ENCODE data around the gene IL1RAPL2.
"Not testable (repeated sequence)": the region's sequence is repeated elsewhere in the genome, so short reads cannot be mapped to it uniquely, and the experiment has no call there.

The IL1RAPL2 gene

GRCh38 chrX:105701310-105702052, 1135.5 kb downstream of the IL1RAPL2 start:
- DNase-seq (ENCODE audit: low read depth), result no peak

DNA sequence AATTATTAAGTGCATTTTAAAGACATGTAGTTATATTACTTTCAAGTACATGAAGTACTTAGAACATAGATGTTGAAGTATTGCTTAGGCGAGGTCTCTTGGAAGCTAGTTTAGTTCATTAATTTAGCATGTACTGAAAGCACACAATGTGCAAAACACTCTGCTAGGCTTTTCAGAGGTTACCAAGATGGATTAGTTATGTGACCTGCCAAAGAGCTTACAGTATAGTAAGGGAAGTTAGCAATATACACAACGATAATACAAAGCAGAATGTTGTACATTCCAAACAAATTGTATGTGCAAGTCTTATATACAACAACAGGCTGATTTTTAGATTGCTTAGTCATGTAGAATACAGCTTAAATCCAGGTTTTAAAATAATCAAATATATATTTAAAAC, 1137.9 kb downstream of the IL1RAPL2 start:
- no peak for DNase-seq (ENCODE audit: low read depth)

DNA sequence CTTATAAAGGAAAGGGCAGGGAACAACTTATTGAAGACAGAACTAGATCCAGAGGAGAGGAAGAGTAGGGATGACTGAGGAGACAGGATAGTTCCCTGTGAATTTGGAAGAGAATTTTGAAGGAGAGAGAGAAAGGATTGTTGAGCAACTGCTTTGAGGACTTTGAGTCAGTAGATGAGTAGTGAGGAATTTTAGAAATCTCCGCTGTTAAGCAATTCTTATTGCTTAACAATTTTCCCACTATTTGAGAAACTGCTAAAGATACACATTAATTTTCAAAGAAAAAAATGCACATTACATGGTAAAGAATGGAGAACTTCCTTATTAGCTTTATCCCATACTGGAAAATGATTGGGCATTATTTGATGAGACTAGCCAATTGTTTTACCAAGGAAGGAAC, 1140.0 kb downstream of the IL1RAPL2 start:
- no peak for DNase-seq (ENCODE audit: low read depth)

DNA sequence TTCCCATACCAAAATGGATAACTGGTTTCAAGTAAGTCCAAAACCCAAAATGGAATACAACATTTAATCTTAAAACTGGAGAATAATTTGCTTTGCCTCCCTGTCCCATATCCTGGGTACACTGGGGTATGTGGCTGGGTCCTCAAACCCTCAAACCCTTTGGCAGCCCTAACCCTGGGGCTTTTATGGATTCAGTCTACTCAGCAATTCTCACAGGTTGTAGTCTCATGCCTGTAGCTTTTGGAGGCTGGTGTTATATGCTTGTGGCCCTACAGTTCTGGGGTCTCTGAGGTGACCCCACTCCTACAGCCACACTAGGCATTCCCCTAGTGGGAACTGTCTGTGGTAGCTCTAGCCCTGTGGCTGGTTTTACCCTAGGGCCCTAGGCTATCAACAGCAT, 1145.8 kb downstream of the IL1RAPL2 start:
- no peak for DNase-seq (ENCODE audit: low read depth)

GRCh38 chrX:105715746-105716145, 1149.7 kb downstream of the IL1RAPL2 start:
- no peak for DNase-seq (ENCODE audit: low read depth)

DNA sequence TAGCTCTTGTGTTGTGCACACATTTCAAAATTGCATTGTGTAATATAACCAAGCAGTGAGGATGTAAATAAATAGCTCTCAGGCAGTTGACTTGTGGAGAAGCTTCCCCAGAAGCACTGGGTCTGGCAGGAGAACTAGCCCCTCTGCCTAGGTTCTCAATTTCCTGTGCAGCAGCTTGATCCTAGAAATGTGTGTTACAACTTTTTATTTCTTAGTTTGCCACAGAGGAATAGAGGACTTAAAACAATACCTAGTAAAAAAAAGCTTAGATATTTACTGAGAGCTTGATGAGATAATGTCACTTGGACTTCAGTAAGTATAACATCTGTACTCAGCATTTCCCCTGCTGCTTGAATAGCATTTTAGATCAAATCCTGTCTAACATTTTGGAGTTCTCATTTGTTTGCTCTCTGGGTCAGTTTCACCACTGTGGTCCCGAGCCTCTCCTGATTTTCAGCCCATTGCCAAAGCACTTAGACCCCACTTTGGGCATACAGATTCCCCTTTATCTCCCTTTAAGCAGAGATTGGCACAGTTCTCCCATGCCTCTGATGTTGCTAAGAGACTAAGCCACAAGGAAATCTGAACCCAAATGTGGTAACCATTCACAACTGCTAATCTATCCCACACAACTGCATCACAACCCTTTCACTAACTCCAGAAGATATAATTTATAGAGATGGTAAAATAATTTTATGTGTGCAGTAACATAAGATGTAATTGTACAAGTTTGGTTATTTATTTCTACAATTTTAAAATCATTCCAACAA, 1158.2 kb downstream of the IL1RAPL2 start:
- no peak for DNase-seq (ENCODE audit: low read depth)

DNA sequence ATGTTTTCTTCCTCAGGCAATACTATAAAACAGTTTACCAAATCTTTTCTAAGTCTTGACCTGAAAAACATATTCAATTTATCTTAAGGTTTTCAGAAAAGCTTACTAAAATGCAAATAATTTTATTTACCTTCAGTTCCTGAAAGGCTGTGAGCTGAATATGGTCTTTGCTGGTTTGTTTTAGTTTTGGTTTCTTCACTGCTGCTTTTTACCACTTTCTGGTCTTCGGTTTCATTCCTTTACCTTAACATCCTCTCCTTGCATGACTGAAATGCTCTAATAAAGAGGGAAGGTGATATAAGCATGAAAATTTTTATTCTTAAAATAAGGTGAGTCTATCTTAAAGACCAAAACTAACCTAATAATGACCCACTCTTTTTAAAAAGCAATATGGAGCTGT, 1159.2 kb downstream of the IL1RAPL2 start:
- no peak for DNase-seq (ENCODE audit: low read depth)

GRCh38 chrX:105738162-105738561, 1172.2 kb downstream of the IL1RAPL2 start:
- DNase-seq (ENCODE audit: low read depth), result no peak

DNA sequence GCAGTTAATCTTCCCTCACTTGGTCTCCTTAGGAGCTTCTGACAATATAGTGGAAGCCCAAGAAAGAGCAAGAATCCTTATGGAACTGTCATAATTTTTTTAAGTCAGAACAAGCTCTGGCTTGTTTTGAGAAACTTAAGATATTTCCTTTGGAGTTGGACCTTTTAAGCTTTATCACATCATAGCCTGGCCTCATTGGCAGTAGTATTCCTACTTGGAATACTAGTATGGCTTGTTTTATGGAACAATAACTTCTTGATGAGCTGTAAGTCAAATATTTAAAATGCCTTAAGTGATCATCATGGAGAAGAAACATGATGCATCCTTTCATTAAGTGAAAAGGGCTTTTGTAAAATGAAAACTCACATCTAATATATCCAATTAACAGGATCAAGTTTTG, 1178.3 kb downstream of the IL1RAPL2 start:
- DNase-seq (ENCODE audit: low read depth), result no peak

DNA sequence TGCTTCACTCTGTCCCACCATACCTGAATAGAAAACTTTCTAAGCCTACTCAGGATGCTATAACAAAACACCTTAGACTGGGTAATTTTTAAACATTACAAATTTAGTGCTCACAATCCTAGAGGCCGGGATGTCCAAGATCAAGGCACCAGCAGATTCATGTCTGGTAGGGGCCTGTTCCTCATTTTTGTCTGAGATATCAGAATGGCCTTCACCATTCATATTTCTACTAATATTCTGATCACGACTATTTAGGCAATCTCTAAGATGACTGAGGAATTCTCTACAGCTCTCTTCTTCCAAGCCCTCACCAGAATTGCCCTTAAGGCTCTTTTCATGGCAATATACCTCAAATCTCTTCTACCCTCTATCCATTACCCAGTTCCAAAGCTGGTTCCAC, 1178.9 kb downstream of the IL1RAPL2 start:
- DNase-seq (ENCODE audit: low read depth), result no peak

DNA sequence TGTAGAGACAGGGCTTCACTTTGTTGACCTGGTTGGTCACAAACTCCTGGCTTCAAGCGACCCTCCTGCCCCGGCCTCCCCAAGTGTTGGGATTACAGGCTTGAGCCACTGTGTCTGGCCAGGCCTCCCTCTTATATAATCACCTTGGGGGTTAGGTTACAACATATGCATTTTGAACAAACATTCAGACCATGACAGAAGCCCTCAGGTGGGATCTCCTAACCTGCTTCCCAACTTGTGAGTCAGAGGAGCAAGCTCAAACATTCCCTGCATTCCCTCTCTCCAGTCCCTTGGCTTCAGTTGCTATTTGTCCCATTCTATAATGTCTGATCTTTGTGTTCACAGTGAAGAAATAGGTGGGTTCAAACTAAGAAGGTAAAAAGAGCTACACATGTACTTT, 1179.9 kb downstream of the IL1RAPL2 start:
- DNase-seq (ENCODE audit: low read depth), result no peak

- no peak for DNase-seq (ENCODE audit: low read depth)
Measured at GRCh38 chrX:105752338-105752956, 1186.4 kb downstream of the IL1RAPL2 start.

- DNase-seq (ENCODE audit: low read depth), result no peak
Measured at GRCh38 chrX:105753411-105753810, 1187.4 kb downstream of the IL1RAPL2 start.

GRCh38 chrX:105754286-105754964, 1188.4 kb downstream of the IL1RAPL2 start:
- DNase-seq (ENCODE audit: low read depth), result no peak

DNA sequence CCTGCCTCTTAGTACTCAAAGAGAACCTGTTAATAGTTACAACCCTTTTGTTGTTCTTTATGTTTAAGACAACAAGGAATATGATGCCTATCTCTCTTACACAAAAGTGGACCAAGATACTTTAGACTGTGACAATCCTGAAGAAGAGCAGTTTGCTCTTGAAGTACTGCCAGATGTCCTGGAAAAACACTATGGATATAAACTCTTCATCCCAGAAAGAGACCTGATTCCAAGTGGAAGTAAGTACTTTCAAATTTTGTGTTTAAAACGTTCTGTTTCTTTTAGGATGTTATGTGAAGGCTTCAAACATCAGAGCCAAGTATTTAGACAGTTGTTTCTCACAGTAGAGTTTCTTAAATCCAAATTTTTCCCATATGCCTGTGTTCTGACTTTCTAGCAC, 1189.1 kb downstream of the IL1RAPL2 start:
- DNase-seq (ENCODE audit: low read depth), result no peak

GRCh38 chrX:105758754-105759153, 1192.8 kb downstream of the IL1RAPL2 start:
- DNase-seq (ENCODE audit: low read depth), result no peak

GRCh38 chrX:105759598-105759997, 1193.6 kb downstream of the IL1RAPL2 start:
- no peak for DNase-seq (ENCODE audit: low read depth)

DNA sequence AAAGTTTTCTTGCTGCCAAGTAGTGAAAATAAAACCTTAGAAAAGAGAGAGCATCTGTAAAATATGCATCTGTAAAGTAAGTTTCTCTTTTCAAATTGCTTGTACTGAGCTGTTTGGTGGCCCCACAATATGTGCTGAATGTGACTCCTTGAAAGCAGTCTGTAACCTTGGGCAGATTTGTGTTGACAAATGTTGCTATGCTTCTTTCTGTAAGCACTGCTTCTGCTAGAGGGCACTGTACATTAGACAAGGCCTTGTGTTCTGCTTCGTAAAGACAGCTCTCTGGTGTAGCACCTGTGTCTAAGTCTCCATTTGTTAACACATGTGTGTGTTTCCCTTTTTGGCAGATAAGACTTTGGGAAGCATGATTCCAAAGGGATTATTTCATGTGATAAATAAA, 1199.7 kb downstream of the IL1RAPL2 start:
- DNase-seq (ENCODE audit: low read depth), result no peak

DNA sequence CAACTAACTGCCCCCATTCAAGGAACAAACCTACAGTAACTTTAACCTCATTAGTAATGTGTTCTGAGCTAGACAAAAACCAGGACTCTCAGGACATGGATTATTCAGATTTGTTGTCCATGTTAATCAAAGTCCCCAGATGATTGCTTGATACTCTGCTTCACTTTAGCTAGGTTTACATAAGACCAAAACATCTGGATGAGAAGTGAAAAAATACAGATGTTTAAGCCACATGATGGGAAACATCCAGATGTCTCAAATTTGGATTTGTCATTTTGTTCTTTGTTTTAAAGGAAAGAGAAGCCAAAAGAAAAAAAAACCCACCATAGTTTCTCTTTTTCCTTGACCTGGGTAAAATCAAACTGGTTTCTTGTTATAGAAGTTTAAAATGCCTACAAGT, 1207.8 kb downstream of the IL1RAPL2 start:
- DNase-seq (ENCODE audit: low read depth), result no peak

GRCh38 chrX:105775679-105776078, 1209.7 kb downstream of the IL1RAPL2 start:
- no peak for DNase-seq (ENCODE audit: low read depth)

DNA sequence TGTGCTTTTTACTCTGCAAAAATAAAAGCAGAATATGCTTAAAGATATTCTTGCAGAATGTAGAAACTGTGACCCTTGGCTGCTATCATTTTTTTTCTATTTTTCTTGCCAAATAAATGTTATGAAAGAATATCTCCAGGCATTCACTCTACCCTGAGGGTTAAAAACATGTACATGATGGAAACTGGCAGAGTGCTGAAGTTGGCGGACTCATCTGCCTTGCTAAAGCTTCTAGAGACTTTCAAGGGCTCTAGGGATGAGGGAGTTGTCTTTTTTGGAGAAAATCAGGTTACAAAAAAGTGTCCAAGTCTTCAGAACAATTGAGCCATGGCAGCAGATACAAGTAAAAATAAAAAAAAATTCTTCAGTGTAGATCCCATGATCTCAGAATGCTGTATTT, 1215.8 kb downstream of the IL1RAPL2 start:
- DNase-seq (ENCODE audit: low read depth), result no peak

DNA sequence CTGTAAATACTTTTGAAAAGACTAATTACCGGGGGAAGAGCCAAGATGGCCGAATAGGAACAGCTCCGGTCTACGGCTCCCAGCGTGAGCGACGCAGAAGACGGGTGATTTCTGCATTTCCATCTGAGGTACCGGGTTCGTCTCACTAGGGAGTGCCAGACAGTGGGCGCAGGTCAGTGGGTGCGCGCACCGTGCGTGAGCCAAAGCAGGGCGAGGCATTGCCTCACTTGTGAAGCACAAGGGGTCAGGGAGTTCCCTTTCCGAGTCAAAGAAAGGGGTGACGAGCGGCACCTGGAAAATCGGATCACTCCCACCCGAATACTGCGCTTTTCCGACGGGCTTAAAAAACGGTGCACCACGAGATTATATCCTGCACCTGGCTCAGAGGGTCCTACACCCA, 1230.9 kb downstream of the IL1RAPL2 start:
- DNase-seq (ENCODE audit: low read depth), result not testable (repeated sequence)

DNA sequence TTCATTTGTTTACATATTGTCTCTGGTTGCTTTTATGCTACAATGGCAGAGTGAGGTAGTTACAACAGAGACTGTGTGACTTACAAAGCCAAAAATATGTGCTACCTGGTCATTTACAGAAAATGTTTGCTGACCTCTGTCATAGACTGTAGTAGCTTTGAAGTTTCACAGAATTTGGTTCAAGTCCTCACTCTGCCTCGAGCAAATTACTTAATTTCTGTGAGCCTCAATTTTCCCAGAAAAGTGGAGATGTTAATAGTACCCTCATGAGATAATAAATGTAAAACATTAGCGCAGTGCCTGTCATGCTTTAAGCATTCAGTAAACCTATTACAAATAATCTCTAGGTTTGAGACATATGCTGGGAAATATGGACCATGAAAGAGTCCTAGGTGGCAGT, 1237.9 kb downstream of the IL1RAPL2 start:
- no peak for DNase-seq (ENCODE audit: low read depth)

Measured in stimulated activated CD8-positive, alpha-beta memory T cell treated with anti-CD3 and anti-CD28 coated beads, Interleukin-12 subunit alpha, Interleukin-12 subunit beta, amount 100 ng/mL, for 4 hours (primary cell).